ENCODE measurements around the gene ARHGAP24. TPM values are rescaled to one million over a fixed set of nuclear protein-coding genes. Genes with fewer than 3 reads are reported as not detected.
"Not testable (repeated sequence)": the region's sequence is repeated elsewhere in the genome, so short reads cannot be mapped to it uniquely, and the experiment has no call there.

ARHGAP24 gene
- total RNA-seq, 1 experiment from 2014 or later, result 2.8 TPM

DNA sequence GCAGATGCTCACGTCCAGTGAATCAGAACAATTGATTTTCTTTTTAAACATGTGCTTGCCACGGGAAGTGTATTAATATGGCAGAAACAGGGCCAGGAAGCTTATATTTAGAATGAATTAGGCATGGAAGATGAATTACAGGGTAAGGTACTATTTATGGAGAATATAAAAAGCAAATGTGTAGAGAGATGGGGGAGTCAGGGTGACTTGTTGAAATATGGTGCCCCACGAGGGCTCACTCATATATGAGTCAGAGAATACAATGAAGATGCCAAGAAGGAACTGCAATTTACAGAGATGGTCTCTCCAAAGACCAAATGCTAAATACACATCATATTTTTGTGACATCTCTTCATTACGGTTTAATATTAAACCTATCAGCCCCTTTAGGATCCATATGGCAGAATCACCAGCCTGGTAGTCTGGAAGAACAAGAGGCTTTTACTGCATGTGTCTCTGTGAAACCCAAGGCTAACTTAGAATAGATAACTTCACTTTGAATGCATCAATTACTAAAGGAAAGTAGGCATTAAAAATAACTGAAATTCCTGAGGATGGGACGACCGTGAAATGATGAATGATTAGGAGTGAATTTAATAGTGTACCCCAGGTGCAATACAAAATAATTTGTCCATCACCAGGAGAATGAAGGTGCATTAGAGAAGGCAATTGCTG lies 385.3 kb downstream of the ARHGAP24 start:
- peak; percentile 12 for DNase-seq (ENCODE audit: low read depth)

DNA sequence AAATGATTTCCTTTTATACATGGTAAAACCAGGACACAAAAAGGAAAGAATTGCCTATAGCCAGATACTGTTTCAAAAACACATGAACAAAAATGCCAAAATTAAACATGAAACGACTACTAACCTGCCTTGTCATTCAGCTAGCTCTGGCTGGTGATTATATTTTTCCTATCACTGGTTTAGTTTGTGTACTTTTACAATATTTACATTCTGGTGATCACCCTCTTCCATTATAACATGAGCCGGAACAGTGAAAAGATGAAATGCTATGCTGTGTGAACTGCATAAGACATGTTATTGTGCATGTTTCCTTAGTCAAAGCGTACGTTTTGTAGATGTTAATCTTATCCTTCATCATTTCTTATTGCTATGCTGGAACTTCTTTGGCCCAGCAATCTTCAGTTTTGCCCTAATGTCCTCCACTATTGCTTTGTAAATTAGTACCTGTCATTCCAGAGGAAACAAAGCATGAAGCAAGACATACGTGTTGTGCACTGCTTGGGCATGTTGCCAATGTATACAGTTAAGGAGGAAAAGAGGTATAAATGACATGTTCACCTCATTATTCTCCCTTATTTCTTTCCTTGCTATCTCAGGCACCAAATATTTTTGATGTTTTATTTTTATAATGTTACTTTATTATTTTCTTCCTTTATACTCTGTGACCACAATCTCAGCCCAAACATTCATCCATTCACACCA lies 386.3 kb downstream of the ARHGAP24 start:
- peak; percentile 3 for DNase-seq (ENCODE audit: low read depth)

GRCh38 chr4:85862896-85863295 lies 387.9 kb downstream of the ARHGAP24 start:
- DNase-seq (ENCODE audit: low read depth), result no peak

DNA sequence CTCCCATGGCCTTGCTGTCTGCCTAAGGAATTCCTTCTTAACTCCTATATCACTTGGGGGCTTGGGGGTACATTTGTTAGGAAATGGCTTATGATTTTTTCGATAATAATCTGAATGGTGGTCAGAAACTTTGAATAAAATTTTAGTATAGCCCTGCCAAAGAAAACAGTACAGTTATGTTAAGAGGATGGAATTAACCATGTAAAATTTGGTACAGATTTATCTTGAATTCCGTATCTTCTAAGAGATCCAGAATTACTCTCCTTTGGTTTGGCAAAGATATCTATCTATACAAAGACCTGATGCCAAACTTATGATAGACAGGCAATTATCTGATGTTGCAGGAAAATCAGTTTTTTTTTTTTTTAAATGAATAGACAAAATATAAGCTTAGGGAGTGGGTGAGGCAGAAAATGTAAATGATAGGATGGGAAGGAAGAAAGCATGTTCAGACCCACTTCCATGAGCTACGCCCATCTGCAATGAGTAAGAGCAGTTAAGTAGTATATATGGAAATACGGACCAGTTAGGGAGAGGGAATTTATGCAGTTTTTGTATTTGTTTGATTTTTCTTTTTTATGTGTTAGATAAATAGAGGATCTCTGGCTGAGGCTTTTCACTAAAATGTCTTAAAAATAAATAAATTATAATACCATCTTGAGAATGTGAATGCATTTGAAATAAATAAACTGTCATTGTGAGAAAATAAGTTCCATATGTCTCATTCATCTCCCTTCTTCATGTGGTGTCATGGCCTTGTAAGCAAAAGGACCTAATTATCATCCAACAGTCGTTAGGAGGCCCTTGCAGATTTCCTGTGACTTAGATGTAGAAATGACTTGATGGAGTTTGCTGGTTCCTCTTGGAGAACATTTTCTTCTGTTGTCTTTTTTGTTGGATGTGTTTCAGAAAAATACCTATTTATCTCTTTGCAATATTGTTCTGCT lies 389.6 kb downstream of the ARHGAP24 start:
- DNase-seq (ENCODE audit: low read depth), result no peak

DNA sequence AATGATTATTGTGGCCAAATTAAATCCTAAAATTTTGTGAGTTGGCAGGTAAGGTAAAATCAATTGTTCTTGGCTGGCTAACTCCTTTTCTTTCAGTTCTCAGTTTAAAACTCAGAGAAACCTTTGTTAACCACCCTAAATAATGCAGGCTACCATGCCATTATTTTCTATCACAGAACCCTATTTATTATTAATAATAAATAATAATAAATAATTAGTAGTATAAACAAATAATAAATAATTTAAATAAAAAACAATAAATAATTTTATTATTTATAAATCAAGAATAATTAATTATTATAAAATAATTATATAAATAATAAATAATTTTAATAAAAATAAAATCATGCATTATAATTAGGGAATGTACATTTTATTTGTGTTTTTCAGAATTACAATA lies 390.3 kb downstream of the ARHGAP24 start:
- DNase-seq (ENCODE audit: low read depth), result no peak

- DNase-seq (ENCODE audit: low read depth), result no peak
Observed at GRCh38 chr4:85866508-85866907, 391.6 kb downstream of the ARHGAP24 start.

- no peak for DNase-seq (ENCODE audit: low read depth)
Observed at GRCh38 chr4:85867271-85867670, 392.3 kb downstream of the ARHGAP24 start.

DNA sequence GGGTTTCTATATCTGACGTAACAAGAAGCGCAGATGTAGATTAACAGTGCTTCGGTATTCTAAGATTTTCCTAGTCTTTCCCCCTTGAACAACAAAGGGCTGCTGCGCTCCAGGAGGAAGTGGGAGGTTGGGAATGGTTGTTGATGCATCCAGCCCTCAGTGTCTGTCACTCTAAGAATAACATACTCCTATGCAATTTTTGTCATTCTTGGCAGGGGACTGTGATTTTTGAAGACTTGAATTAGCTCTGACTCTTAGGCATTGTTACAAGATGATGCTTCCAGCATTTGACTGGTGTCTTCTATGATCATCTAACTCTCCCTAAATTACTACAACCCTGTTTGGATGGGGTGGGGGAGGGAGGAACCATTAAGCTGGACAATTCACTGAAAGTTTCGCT lies 394.2 kb downstream of the ARHGAP24 start:
- DNase-seq (ENCODE audit: low read depth), result no peak

DNA sequence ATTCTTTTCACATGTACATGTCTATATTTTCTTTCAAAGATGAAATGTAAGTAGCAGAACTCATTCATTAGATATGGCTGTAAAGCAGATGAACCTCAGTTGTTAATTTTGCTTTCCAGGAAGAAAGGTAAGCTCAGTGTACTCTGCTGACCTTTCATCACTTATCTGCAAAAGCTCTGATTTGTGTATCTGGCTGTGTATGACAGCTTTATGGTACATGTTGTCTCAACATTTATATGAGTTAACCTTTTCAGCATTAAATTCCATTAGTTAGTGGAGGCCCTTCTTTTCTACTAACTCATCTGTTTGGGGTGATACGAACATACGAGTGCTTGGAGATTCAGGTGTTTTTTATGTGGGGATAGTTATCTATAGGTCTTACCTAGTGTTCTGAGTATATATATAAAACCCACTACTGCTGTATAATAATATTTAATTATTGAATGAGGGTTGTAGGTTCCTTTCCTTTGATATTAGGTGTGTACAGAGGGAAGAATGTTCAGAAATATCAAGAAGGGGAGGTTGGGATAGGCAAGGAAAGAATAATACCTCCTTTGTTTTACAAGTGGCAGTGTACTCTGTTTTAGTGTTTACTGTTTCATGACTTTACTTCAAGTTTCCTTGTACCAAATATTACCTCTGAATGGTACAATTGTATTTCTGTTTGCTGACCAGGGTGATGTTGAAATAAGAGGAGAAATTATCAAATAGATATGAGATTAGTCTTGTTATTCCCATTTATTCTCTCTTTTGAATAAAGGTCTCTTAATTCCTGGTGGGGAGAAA lies 395.5 kb downstream of the ARHGAP24 start:
- no peak for DNase-seq (ENCODE audit: low read depth)

- no peak for DNase-seq (ENCODE audit: low read depth)
Observed at GRCh38 chr4:85873566-85873965, 398.6 kb downstream of the ARHGAP24 start.

DNA sequence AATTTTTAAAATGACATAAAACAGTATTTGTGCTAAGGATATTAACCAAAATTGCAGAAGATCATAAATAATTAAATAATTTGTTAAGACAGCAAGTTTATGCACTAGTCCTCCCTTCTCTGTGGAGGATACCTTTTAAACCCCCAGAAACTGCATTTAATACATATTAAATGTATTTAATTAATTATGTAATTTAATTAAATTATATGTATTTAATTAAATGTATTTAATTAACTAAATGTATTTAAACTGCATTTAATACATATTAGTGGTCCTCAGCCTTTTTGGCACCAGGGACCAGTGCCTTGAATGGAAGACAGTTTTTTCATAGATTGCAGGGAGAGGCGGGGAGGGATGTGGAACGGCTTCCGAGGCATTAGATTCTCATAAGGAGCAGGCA lies 404.6 kb downstream of the ARHGAP24 start:
- no peak for DNase-seq (ENCODE audit: low read depth)

GRCh38 chr4:85883180-85883579 lies 408.2 kb downstream of the ARHGAP24 start:
- no peak for DNase-seq (ENCODE audit: low read depth)

- DNase-seq (ENCODE audit: low read depth), result no peak
Observed at GRCh38 chr4:85884251-85884650, 409.3 kb downstream of the ARHGAP24 start.

DNA sequence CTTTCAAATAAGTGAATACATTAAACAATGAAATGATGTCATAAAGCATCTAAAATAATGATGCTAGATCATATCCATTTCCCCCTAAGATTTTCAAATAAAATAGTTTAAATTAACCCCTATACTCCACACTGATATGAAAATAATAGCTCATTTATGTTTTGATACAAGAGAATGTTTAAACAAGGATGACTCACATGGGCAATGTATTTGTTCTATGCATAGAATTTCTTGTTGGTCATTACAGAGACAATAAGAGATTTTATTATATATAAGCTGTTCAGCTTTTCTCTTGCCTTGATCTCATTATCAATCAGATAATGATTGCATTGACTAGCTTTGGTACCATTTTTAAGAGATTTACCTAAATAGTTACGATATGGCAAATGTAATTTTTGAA lies 411.7 kb downstream of the ARHGAP24 start:
- DNase-seq (ENCODE audit: low read depth), result no peak

GRCh38 chr4:85889314-85889713 lies 414.4 kb downstream of the ARHGAP24 start:
- DNase-seq (ENCODE audit: low read depth), result no peak

GRCh38 chr4:85895755-85896154 lies 420.8 kb downstream of the ARHGAP24 start:
- no peak for DNase-seq (ENCODE audit: low read depth)

DNA sequence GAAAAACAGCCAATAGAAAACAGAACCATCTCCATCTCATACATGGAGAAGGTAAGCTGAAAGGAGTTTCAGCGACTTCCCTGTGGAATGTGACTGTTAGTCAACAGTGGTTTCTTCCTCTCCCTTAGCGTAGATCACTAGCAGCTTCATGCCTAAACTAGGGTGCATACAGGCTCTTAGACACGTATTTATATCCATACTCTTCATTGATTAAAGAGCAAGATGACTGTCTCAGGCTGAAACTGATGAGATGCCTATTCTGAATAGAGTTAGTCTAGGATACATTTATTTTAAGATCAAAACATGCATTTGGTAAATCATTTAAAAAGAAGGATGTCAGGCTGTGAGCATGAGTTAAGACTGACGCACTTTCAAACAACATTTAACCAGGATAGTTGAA lies 423.3 kb downstream of the ARHGAP24 start:
- no peak for DNase-seq (ENCODE audit: low read depth)

DNA sequence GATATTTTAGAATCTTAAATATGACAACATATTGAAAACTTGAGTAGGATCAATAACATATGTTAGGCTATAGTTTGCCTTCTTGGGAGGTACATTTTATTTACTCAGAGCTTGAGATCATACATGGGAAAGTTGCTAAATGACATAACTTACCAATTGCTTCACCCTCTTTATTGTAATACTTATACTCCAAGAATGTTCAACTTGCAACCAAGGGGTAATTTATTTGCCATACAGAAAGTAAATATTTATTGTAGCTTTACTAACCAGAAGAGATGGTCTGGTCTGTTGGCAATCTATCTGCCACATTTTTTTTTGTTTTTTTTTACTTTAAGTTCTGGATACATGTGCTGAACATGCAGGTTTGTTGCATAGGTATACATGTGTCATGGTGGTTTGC lies 426.6 kb downstream of the ARHGAP24 start:
- DNase-seq (ENCODE audit: low read depth), result no peak

DNA sequence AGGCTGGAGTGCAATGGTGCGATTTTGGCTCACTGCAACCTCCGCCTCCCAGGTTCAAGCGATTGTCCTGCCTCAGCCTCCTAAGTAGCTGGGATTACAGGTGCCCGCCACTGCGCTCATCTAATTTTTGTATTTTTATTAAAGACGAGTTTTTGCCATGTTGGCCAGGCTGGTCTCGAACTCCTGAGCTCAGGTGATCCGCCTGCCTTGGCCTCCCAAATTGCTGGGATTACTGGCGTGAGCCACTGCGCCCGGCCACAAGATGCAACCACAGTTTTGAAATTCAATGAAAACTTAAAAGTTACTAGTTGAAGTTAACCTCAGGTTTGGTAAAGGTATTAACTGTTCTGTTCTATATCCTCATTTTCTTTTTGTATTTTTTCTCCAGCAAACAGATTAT lies 427.7 kb downstream of the ARHGAP24 start:
- not testable (repeated sequence) for DNase-seq (ENCODE audit: low read depth)

- no peak for DNase-seq (ENCODE audit: low read depth)
Observed at GRCh38 chr4:85905761-85906160, 430.8 kb downstream of the ARHGAP24 start.

- DNase-seq (ENCODE audit: low read depth), result no peak
Observed at GRCh38 chr4:85907001-85907400, 432.1 kb downstream of the ARHGAP24 start.

DNA sequence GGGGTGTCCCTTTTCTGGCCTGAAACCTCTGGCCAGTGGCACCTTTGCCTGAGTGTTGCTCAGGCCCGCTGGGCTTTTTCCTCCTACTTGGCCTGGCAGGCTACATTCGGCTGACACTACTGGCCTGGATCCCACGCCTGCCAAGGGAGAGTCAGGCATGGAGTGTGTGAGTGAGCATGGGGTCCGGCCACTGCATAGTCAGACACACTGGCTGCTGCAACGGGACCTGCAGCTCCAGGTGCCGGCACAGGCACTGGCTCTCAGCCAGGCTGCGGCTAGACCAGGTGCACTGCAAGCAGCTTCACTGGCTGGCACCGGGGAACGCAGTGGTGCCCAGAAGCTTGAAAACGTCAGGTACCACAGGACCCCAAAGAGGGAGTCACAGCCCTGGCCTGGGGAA lies 434.9 kb downstream of the ARHGAP24 start:
- DNase-seq (ENCODE audit: low read depth), result no peak

Data from Daoy (cell line).